Loucy (cell line): ENCODE data around the gene TGFBR3.

Experiments
- EZH2phosphoT487 ChIP-seq: fragments of 200-600 bp; IDR thresholded peaks from 2 replicates; pipeline ENCODE4 v1.6.1; 2018; ENCODE audit warnings: antibody characterized with exemption, mild to moderate bottlenecking, moderate library complexity, borderline replicate concordance
- TF ChIP-seq, protein P1 (sequence below): fragments of 200-600 bp; sonication (generic); conservative IDR thresholded peaks from 2 replicates; pipeline ENCODE4 v1.5.1; 2014; ENCODE audit warnings: mild to moderate bottlenecking, antibody characterized with exemption, low read length

DNA sequence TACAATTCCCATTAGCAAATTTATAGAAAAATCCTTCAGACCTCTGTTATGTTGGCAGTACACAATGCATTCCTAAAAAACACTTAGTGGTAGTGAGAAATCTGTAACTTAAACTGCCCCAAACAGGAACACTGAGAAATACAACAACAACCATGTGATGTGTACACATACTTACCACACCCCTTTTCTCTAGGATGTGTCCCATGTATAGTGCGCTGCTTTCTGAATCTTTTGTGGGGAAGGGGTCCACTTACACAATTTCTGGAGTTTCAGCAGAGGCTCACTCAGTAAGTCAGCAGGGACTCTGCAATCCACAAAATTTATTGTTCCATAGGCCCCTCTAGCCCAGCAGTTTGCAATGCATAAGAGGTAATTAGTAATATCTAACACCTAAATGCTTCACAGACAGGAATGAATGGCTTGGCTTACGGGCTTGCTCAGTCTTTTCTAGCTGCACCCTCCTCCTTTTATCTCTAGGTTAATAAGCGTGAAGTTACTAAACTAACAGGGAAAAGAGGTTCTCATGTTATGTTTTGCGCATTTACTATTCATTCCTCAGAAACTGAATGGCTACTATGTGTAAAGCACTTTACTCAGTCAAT is 115.2 kb downstream of the TGFBR3 start:
- TF ChIP-seq, protein P1, sequence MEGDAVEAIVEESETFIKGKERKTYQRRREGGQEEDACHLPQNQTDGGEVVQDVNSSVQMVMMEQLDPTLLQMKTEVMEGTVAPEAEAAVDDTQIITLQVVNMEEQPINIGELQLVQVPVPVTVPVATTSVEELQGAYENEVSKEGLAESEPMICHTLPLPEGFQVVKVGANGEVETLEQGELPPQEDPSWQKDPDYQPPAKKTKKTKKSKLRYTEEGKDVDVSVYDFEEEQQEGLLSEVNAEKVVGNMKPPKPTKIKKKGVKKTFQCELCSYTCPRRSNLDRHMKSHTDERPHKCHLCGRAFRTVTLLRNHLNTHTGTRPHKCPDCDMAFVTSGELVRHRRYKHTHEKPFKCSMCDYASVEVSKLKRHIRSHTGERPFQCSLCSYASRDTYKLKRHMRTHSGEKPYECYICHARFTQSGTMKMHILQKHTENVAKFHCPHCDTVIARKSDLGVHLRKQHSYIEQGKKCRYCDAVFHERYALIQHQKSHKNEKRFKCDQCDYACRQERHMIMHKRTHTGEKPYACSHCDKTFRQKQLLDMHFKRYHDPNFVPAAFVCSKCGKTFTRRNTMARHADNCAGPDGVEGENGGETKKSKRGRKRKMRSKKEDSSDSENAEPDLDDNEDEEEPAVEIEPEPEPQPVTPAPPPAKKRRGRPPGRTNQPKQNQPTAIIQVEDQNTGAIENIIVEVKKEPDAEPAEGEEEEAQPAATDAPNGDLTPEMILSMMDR: no peak
- TF ChIP-seq EZH2phosphoT487: no peak
